Naive thymus-derived CD8-positive, alpha-beta T cell (primary cell): Measurements from ENCODE around the gene GDI2. TPM values are rescaled to one million over a fixed set of nuclear protein-coding genes. Genes with fewer than 3 reads are reported as not detected.
A peak's percentile ranks its signal among the peaks of the same experiment; 100 is the strongest.
"Not testable (repeated sequence)": the region's sequence is repeated elsewhere in the genome, so short reads cannot be mapped to it uniquely, and the experiment has no call there.

Experiments used
- ATAC-seq, 2 donors: fragments of 150-1000 bp; cut with Tn5 transposase in 1 of 2; sonication (Bioruptor Pico), chemical (Tn5 transposase) in 1 of 2; 1 replicate in 1 of 2; 2 replicates in 1 of 2; pipeline ENCODE4 v1.10.0; 2021; ENCODE audit warnings: mild to moderate bottlenecking in 2 of 2, moderate library complexity in 2 of 2
- POLR2A ChIA-PET: fragments of 350-600 bp; sonication (Branson Sonifier 250); formaldehyde crosslinking; loops from one replicate; lab custom pipeline; 2021; ENCODE audit warnings: antibody characterized with exemption; lab: Charles Lee
- DNase-seq, 10 donors: peaks; one replicate each; pipeline versions ENCODE4 v3.0.0 to v3.0.0-alpha.2; 2020 to 2022
- H3K27ac Mint-ChIP-seq, 10 donors: one replicate each; pipeline ENCODE4 v1.8.0; 2020 to 2022; ENCODE audit warnings: mild to moderate bottlenecking in 10 of 10, mixed read lengths in 10 of 10, moderate library complexity in 4 of 10, inconsistent platforms in 1 of 10
- H3K27me3 Mint-ChIP-seq, 5 donors: one replicate each; pipeline ENCODE4 v1.8.0; 2021 to 2022; ENCODE audit warnings: mixed read lengths in 5 of 5
- H3K36me3 Mint-ChIP-seq, 3 donors: one replicate each; pipeline ENCODE4 v1.8.0; 2020 to 2022; ENCODE audit warnings: mixed read lengths in 3 of 3, mild to moderate bottlenecking in 2 of 3, inconsistent platforms in 1 of 3
- H3K4me1 Mint-ChIP-seq, 4 donors: one replicate each; pipeline ENCODE4 v1.8.0; 2021 to 2022; ENCODE audit warnings: mixed read lengths in 4 of 4
- H3K4me3 Mint-ChIP-seq, 10 donors: one replicate each; pipeline ENCODE4 v1.8.0; 2020 to 2022; ENCODE audit warnings: mild to moderate bottlenecking in 10 of 10, mixed read lengths in 10 of 10, moderate library complexity in 6 of 10, inconsistent platforms in 1 of 10
- H3K9me3 Mint-ChIP-seq, 9 donors: one replicate each; pipeline ENCODE4 v1.8.0; 2020 to 2022; ENCODE audit warnings: mixed read lengths in 9 of 9, mild to moderate bottlenecking in 3 of 9, inconsistent platforms in 1 of 9, moderate library complexity in 1 of 9
- polyA plus RNA-seq, 3 donors: library from polyadenylated mRNA; unstranded; fragments of 300-500 nt; fragmentation: Illumina TruSeq; gene quantifications; one replicate each; pipeline ENCODE4 v1.2.3, GENCODE V29; 2021
- total RNA-seq, 8 experiments: library from RNA in 2 of 8; stranded (reverse) in 2 of 8; gene quantifications; one replicate each; pipeline ENCODE4 v1.2.3 and lab custom pipeline; 2021 to 2026

Gene GDI2
- total and polyA plus RNA-seq, 5 experiments from 2014 or later, result 122 to 171 (median 145) TPM

DNA sequence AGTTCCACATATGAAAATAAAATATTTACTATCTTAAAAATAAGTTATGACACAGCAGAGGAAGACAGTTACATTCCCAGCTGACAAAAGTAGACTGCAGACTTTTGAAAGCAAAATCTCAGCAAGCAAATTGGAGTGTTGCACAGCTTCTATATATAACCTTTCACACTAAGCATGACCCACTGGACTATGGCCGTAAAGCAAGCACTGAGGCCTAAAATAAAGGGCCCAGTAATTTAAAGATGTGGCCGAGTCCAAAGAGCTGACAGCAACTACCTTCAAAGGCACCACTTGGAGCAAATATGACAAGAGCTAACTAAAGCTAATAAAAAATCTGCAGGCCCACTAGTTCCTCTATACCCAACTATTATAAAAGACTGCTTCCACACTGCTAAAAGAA is 6.5 kb downstream of the GDI2 start:
- ATAC-seq, result no peak
- H3K27ac Mint-ChIP-seq, result peak overlapping the region in 1 of 10 donors; percentile 73

GRCh38 chr10:5805711-5806110 is 7.5 kb downstream of the GDI2 start:
- Mint-ChIP-seq H3K27ac (peak overlapping the region in 4 of 10 donors; percentile 2 to 50 (median 17)), H3K4me3 (peak overlapping the region in 1 of 10 donors; percentile 29), H3K4me1 (peaks cover 15 to 88% (median 65%) of the 10 kb centered on the region in 4 donors), H3K9me3 (no peaks in the 10 kb centered on the region), H3K27me3 (no peaks in the 10 kb centered on the region), H3K36me3 (peaks cover 0 to 32% (median 3%) of the 10 kb centered on the region in 3 donors)
- no peak for DNase-seq
- POLR2A ChIA-PET, result interaction anchor here (1.6 kb wide), 1 partner anchor 8 kb away, joined by 4 read pairs; no protein-coding TSS in a partner anchor
- no peak for ATAC-seq

More for the DNA sequence above, 6.5 kb downstream of the GDI2 start:
- Mint-ChIP-seq H3K4me3 (peak overlapping the region in 1 of 10 donors; percentile 22), H3K4me1 (peaks cover 15 to 93% (median 72%) of the 10 kb centered on the region in 4 donors), H3K27me3 (no peaks in the 10 kb centered on the region), H3K9me3 (no peaks in the 10 kb centered on the region), H3K36me3 (peaks cover 0 to 32% (median 3%) of the 10 kb centered on the region in 3 donors)
- POLR2A ChIA-PET, result interaction anchor here (1.1 kb wide), 1 partner anchor 56 kb away, joined by 5 read pairs; no protein-coding TSS in a partner anchor
- DNase-seq, result no peak

DNA sequence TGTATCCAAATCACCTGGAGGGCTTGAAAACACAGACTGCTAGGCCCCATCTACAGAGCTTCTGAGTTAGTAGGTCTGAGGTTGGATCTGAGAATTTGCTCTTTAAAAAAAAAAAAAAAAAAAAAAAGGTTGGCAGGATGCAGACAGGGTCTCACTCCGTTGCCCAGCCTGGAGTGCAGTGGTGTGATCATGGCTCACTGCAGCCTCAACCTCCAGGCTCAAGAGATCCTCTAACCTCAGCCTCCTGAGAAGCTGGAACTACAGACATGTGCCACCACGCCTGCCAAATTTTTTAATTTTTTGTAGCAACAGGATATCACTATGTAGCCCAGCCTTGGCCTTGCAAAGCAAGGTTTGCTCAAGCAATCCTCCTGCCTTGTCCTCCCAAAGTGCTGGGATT is 8.0 kb downstream of the GDI2 start:
- Mint-ChIP-seq H3K27me3 (no peaks in the 10 kb centered on the region), H3K4me3 (no peak overlapping the region), H3K9me3 (no peaks in the 10 kb centered on the region), H3K4me1 (peaks cover 15 to 88% (median 63%) of the 10 kb centered on the region in 4 donors), H3K27ac (peak overlapping the region in 1 of 10 donors; percentile 7), H3K36me3 (peaks cover 0 to 36% (median 3%) of the 10 kb centered on the region in 3 donors)
- POLR2A ChIA-PET, result interaction anchor here (1.6 kb wide), 1 partner anchor 9 kb away, joined by 4 read pairs; no protein-coding TSS in a partner anchor
- ATAC-seq (no peak), DNase-seq (no peak)

GRCh38 chr10:5804386-5804785 is 8.8 kb downstream of the GDI2 start:
- H3K36me3 Mint-ChIP-seq, result peaks cover 0 to 43% (median 4%) of the 10 kb centered on the region in 3 donors
- H3K4me3 Mint-ChIP-seq, result peak overlapping the region in 1 of 10 donors; percentile 14
- no peaks in the 10 kb centered on the region for H3K27me3 Mint-ChIP-seq
- ATAC-seq (no peak), DNase-seq (no peak)
- H3K27ac Mint-ChIP-seq, result peak overlapping the region in 5 of 10 donors; percentile 1 to 79 (median 47)
- POLR2A ChIA-PET, result interaction anchor here (0.6 to 0.8 kb wide), 2 partner anchors 10 to 56 kb away, joined by 3 read pairs; no protein-coding TSS in a partner anchor
- no peaks in the 10 kb centered on the region for H3K9me3 Mint-ChIP-seq
- H3K4me1 Mint-ChIP-seq, result peaks cover 12 to 84% (median 56%) of the 10 kb centered on the region in 4 donors

DNA sequence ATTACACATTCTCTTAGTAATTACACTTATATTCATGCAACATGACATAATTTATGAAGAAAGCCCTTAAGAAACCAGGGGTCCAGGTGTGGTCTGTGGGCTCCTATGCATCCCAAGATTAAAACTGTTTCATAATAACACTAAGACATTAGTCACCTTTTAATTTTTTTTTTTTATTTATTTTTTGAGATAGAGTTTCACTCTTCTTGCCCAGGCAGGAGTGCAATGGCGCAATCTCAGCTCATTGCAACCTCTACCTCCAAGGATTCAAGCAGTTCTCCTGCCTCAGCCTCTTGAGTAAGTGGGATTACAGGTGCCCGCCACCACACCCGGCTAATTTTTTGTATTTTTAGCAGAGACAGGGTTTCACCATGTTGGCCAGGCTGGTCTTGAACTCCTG is 12.5 kb downstream of the GDI2 start:
- Mint-ChIP-seq H3K4me3 (no peak overlapping the region), H3K4me1 (peaks cover 12 to 50% (median 27%) of the 10 kb centered on the region in 4 donors), H3K27ac (peak overlapping the region in 6 of 10 donors; percentile 11 to 74 (median 48)), H3K36me3 (peaks cover 5 to 55% (median 10%) of the 10 kb centered on the region in 3 donors), H3K27me3 (no peaks in the 10 kb centered on the region), H3K9me3 (no peaks in the 10 kb centered on the region)
- POLR2A ChIA-PET, result no interaction called here
- DNase-seq (no peak), ATAC-seq (no peak)

GRCh38 chr10:5794236-5794635 is 19.0 kb downstream of the GDI2 start:
- Mint-ChIP-seq H3K27me3 (no peaks in the 10 kb centered on the region), H3K36me3 (peaks cover 5 to 85% (median 25%) of the 10 kb centered on the region in 3 donors), H3K9me3 (no peaks in the 10 kb centered on the region), H3K4me1 (peaks cover 4 to 25% (median 7%) of the 10 kb centered on the region in 4 donors), H3K27ac (peak overlapping the region in 5 of 10 donors; percentile 24 to 70 (median 53)), H3K4me3 (no peak overlapping the region)
- ATAC-seq (no peak), DNase-seq (no peak)
- POLR2A ChIA-PET, result interaction anchor here (1.2 to 2.0 kb wide), 2 partner anchors 16 to 19 kb away, joined by 3 to 7 read pairs; partner anchors contain the start of gene GDI2

- H3K9me3 Mint-ChIP-seq, result peaks cover 0 to 2% (median 1%) of the 10 kb centered on the region in 9 donors
- H3K4me1 Mint-ChIP-seq, result peaks cover 4 to 39% (median 16%) of the 10 kb centered on the region in 4 donors
- no peaks in the 10 kb centered on the region for H3K27me3 Mint-ChIP-seq
- DNase-seq (no peak), ATAC-seq (no peak)
- H3K27ac Mint-ChIP-seq, result peak overlapping the region in 4 of 10 donors; percentile 1 to 83 (median 36)
- H3K4me3 Mint-ChIP-seq, result no peak overlapping the region
- peaks cover 3 to 91% (median 39%) of the 10 kb centered on the region in 3 donors for H3K36me3 Mint-ChIP-seq
- POLR2A ChIA-PET, result no interaction called here
Measured at GRCh38 chr10:5789626-5790025, 23.6 kb downstream of the GDI2 start.

DNA sequence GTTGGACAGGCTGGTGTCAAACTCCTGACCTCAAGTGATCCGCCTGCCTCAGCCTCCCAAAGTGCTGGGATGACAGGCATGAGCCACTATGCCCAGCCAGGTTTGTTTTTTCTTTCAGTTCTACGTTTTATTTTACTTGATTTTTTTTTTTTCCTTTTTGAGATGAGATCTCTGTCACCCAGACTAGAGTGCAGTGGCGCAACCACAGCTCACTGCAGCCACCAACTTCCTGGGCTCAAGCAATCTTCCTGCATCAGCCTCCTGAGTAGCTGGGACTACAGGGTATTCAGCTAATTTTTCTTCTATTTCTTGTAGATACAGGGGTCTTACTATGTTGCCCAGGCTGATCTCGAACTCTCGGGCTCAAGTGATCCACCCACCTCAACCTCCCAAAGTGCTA is 24.3 kb downstream of the GDI2 start:
- Mint-ChIP-seq H3K9me3 (peaks cover 0 to 9% (median 6%) of the 10 kb centered on the region in 9 donors), H3K27me3 (no peaks in the 10 kb centered on the region), H3K4me3 (peak overlapping the region in 5 of 10 donors; percentile 44 to 53 (median 50)), H3K27ac (peak overlapping the region in 6 of 10 donors; percentile 83 to 90 (median 88)), H3K36me3 (peaks cover 10 to 92% (median 42%) of the 10 kb centered on the region in 3 donors), H3K4me1 (peaks cover 4 to 36% (median 16%) of the 10 kb centered on the region in 4 donors)
- DNase-seq (peak in 1 of 10 donors; percentile 38), ATAC-seq (peak; percentile 43 to 63)
- POLR2A ChIA-PET, result interaction anchor here (1.6 kb wide), 1 partner anchor 13 kb away, joined by 4 read pairs; no protein-coding TSS in a partner anchor

DNA sequence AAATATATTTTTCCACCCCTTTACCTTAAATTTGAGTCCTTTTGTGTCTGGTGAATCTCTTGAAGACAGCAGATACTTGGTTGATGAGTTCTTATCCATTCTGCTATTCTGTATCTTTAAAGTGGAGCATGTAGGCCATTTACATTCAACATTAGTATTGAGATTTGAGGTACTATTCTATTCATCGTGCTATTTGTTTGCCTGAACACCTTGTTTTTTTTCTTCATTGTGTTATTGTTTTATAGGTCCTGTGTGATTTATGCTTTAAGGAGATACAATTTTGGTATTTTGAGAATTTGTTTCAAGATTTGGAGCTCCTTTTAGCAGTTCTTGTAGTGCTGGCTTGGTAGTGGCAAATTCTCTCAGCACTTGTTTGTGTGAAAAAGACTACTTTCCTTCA is 29.9 kb downstream of the GDI2 start:
- peak overlapping the region in 3 of 10 donors; percentile 19 to 43 (median 25) for H3K27ac Mint-ChIP-seq
- peaks cover 31 to 85% (median 54%) of the 10 kb centered on the region in 3 donors for H3K36me3 Mint-ChIP-seq
- no peak for ATAC-seq
- POLR2A ChIA-PET, result interaction anchor here (1.0 kb wide), 1 partner anchor 30 kb away, joined by 3 read pairs; the partner anchor contains the start of gene GDI2
- no peak overlapping the region for H3K4me3 Mint-ChIP-seq
- no peaks in the 10 kb centered on the region for H3K27me3 Mint-ChIP-seq
- DNase-seq, result no peak
- peaks cover 6 to 40% (median 20%) of the 10 kb centered on the region in 4 donors for H3K4me1 Mint-ChIP-seq
- H3K9me3 Mint-ChIP-seq, result peaks cover 2 to 21% (median 14%) of the 10 kb centered on the region in 9 donors

DNA sequence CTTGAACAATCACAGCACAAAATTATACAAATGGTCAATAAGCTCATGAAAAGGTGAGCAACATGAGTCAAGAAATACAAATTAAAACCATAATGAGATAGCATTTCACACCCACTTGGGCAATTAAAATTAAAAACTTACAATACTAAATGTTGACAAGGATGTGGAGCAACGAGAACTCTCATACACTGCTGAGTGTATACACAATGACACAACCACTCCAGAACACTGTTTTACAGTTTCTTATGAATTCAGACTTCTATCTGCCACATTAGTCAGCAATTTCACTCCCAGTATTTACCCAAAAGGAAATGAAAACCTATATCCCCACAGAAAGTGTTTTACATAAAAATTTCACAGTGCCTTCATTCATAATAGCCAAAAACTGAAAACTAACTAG is 31.1 kb downstream of the GDI2 start:
- no peak for ATAC-seq
- no peak overlapping the region for H3K4me3 Mint-ChIP-seq
- no peaks in the 10 kb centered on the region for H3K27me3 Mint-ChIP-seq
- peaks cover 2 to 21% (median 14%) of the 10 kb centered on the region in 9 donors for H3K9me3 Mint-ChIP-seq
- DNase-seq, result no peak
- POLR2A ChIA-PET, result no interaction called here
- peak overlapping the region in 7 of 10 donors; percentile 2 to 80 (median 8) for H3K27ac Mint-ChIP-seq
- peaks cover 31 to 83% (median 51%) of the 10 kb centered on the region in 3 donors for H3K36me3 Mint-ChIP-seq
- peaks cover 6 to 42% (median 20%) of the 10 kb centered on the region in 4 donors for H3K4me1 Mint-ChIP-seq

DNA sequence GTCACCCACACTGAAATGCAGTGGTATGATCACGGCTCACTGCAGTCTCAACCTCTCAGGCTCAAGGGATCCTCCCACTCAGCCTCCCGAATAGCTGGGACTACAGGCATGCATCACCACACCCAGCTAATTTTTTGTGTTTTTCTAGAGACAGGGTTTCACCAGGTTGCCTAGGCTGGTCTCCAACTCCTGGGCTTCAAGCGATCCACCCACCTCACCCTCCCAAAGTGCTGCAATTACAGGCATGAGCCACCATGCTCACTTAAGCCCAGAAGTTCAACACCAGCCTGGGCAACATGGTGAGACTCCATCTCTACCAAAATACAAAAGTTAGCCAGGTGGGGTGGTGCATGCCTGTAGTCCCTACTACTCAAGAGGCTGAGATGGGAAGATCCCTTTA is 33.5 kb downstream of the GDI2 start:
- POLR2A ChIA-PET, result no interaction called here
- no peak for ATAC-seq
- no peak for DNase-seq

DNA sequence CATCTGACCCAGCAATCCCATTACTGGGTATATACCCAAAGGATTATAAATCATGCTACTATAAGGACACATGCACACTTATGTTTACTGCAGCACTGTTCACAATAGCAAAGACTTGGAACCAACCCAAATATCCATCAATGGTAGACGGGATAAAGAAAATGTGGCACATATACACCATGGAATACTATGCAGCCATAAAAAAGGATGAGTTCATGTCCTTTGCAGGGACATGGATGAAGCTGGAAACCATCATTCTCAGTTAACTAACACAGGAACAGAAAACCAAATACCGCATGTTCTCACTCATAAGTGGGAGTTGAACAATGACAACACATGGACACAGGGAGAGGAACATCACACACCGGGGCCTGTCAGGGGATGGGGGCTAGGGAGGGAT is 35.5 kb downstream of the GDI2 start:
- H3K9me3 Mint-ChIP-seq, DNase-seq, H3K4me3 Mint-ChIP-seq, H3K27me3 Mint-ChIP-seq, ATAC-seq, POLR2A ChIA-PET: not testable (repeated sequence)
- Mint-ChIP-seq H3K36me3 (peaks cover 9 to 73% (median 21%) of the 10 kb centered on the region in 3 donors), H3K27ac (peak overlapping the region in 9 of 10 donors; percentile 29 to 92 (median 81)), H3K4me1 (peaks cover 20 to 67% (median 44%) of the 10 kb centered on the region in 4 donors)

More for the DNA sequence above, 33.5 kb downstream of the GDI2 start:
- peaks cover 19 to 65% (median 39%) of the 10 kb centered on the region in 4 donors for H3K4me1 Mint-ChIP-seq
- H3K4me3 Mint-ChIP-seq, result no peak overlapping the region
- peaks cover 2 to 20% (median 14%) of the 10 kb centered on the region in 9 donors for H3K9me3 Mint-ChIP-seq
- peaks cover 29 to 73% (median 39%) of the 10 kb centered on the region in 3 donors for H3K36me3 Mint-ChIP-seq
- no peaks in the 10 kb centered on the region for H3K27me3 Mint-ChIP-seq
- peak overlapping the region in 1 of 10 donors; percentile 8 for H3K27ac Mint-ChIP-seq

- H3K27me3 Mint-ChIP-seq, result no peaks in the 10 kb centered on the region
- peaks cover 18 to 64% (median 40%) of the 10 kb centered on the region in 4 donors for H3K4me1 Mint-ChIP-seq
- no peak for DNase-seq
- H3K4me3 Mint-ChIP-seq, result peak overlapping the region in 1 of 10 donors; percentile 22
- no peak for ATAC-seq
- H3K27ac Mint-ChIP-seq, result peak overlapping the region in 9 of 10 donors; percentile 68 to 95 (median 91)
- H3K36me3 Mint-ChIP-seq, result peaks cover under 1 to 70% (median 19%) of the 10 kb centered on the region in 3 donors
- POLR2A ChIA-PET, result interaction anchor here (1.5 to 1.9 kb wide), 2 partner anchors 37 to 111 kb away, joined by 3 to 19 read pairs; partner anchors contain the start of gene GDI2
- H3K9me3 Mint-ChIP-seq, result no peaks in the 10 kb centered on the region
Measured at GRCh38 chr10:5776881-5777197, 36.4 kb downstream of the GDI2 start.
